NB4 (cell line): Measurements from ENCODE around the gene MISP.

Experiments
- DNase-seq: peaks from one replicate; pipeline ENCODE4 v3.0.0; 2010; ENCODE audit warnings: low read depth
- H3K4me3 ChIP-seq: one replicate; pipeline ENCODE4 v1.5.1; 2011; ENCODE audit warnings: mild to moderate bottlenecking, low read depth, low read length, moderate library complexity
- MYC ChIP-seq: IDR thresholded peaks from 2 replicates; pipeline ENCODE4 v1.6.1; 2011; ENCODE audit warnings: low read depth, low read length
- POLR2A ChIP-seq: IDR thresholded peaks from 2 replicates; pipeline ENCODE4 v1.6.1; 2011; ENCODE audit warnings: mild to moderate bottlenecking; ENCODE audit not compliant: insufficient read length; ENCODE audit errors: extremely low read depth
- TF ChIP-seq, protein P1 (sequence below): IDR thresholded peaks from one replicate; pipeline ENCODE4 v1.5.1; 2012; ENCODE audit warnings: low read depth, low read length
- TF ChIP-seq, protein P2 (sequence below): IDR thresholded peaks from 2 replicates; pipeline ENCODE4 v1.6.1; 2011; ENCODE audit warnings: low read depth, low read length

The MISP gene

DNA sequence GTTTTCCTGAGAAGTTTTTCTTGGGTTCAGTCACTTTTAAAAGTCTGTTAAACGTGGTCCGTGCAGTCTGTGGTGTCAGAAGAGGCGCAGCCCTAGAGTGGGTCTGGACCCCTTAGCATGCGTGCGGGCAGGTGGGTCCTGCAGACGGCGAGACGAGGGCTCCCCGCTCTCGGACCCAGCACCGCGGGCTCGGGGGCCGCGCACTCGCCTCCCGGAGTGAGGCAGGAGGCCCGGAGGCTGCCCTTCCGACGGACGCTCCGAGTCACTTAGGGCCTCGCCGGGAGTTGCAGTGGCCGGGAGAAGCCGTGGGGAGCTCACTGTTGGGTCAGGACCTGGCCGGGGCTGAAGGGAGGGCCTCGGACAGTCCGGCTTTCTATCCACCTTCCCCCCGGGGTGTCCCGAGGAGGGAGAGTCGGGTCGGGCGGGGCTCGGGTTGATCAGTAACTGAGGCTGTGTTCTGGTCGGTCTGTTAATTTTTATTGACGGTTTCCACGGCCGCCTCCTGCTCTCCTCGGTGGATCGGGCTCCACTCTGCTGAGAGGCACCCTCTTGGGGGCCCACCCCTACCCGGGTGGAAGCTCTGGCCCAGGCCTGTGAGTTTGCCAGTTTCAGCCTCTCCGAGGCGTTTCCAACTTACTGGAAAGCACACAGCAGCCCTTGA, 47.6 kb downstream of the MISP start:
- peak overlapping the region; percentile 95 for H3K4me3 ChIP-seq
- TF ChIP-seq POLR2A (no peak), MYC (no peak)
- TF ChIP-seq, protein P1, sequence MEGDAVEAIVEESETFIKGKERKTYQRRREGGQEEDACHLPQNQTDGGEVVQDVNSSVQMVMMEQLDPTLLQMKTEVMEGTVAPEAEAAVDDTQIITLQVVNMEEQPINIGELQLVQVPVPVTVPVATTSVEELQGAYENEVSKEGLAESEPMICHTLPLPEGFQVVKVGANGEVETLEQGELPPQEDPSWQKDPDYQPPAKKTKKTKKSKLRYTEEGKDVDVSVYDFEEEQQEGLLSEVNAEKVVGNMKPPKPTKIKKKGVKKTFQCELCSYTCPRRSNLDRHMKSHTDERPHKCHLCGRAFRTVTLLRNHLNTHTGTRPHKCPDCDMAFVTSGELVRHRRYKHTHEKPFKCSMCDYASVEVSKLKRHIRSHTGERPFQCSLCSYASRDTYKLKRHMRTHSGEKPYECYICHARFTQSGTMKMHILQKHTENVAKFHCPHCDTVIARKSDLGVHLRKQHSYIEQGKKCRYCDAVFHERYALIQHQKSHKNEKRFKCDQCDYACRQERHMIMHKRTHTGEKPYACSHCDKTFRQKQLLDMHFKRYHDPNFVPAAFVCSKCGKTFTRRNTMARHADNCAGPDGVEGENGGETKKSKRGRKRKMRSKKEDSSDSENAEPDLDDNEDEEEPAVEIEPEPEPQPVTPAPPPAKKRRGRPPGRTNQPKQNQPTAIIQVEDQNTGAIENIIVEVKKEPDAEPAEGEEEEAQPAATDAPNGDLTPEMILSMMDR = no peak
- TF ChIP-seq, protein P2, sequence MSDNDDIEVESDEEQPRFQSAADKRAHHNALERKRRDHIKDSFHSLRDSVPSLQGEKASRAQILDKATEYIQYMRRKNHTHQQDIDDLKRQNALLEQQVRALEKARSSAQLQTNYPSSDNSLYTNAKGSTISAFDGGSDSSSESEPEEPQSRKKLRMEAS = no peak
- DNase-seq = peak; percentile 19

DNA sequence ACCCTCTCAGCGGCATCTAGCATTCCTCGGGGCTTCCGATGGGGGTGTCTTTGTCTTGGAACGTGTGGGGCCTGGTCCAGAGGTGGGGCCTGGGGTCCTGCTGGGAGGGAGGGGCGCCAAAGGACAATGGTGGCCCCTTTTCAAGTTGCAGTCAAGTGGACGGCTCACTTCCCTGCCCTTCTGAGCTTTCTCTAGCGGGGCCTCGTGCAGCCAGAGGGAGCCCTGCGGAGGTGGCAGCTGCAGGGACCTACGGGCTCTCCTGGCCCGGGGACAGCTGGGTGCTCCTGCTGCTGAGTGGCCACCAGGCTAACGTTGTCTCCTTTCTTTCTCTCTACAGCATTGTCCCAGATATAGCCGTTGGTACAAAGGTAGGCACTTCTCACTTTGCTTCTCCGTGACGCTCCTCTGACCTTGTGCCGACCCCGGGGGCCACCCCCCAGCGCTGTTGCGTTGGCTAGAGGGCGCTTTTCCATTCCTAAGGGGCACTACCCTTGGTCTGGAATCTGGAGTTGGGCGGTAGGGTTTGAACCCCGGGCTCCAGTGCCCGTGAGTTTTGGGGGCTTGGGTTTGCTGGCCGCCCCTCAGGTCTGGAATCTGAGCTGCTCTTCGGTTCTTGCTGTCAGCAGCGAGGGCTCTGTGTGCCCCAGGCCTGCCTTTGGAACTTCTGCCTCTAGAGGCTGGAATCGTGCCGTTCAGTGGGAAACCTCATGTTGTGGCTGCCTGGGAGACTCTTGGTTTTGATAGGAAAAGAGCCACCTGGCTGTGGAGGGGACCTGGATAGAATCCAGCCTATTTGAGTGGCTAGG, 48.4 kb downstream of the MISP start:
- DNase-seq = peak; percentile 50
- peak overlapping the region; percentile 95 for H3K4me3 ChIP-seq
- TF ChIP-seq, protein P2 = no peak
- TF ChIP-seq POLR2A (no peak), MYC (no peak)
- TF ChIP-seq, protein P1 = no peak

DNA sequence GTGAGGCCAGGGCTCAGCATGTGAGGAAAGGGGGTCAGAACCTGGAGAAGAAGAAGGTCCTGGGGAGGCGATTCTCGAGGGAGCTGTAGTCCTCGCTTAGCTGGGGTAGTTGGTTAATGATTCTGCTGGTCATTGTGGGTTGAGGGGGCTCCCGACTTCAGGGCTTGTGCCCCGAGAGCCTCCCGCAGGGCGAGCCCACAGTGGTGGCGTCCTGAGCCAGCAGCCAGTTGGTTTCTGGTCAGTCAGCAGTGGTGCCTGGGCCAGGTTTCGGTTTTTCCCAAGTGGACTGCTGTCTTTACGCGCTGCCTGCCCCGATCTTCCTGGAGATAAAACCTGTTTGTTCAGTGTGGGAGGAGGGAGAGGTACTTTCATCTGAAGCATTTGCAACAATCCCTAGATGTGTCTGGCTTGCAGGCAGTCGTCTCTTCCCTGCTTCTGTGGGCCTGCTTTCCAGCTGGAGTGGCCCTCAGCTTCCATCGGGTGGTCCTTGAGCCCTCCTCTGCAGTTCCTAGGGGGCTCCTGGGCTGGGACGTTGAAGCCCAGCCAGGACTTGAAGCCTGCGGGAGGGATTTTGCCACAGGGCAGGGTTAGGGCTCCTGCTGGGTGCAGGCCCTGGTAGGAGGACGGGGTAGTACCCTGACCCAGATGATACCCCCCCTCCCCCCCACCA, 49.6 kb downstream of the MISP start:
- DNase-seq = peak; percentile 23
- TF ChIP-seq, protein P2 = no peak
- TF ChIP-seq MYC = no peak
- no peak for TF ChIP-seq POLR2A
- TF ChIP-seq, protein P1 = no peak
- H3K4me3 ChIP-seq = peak overlapping the region; percentile 95

DNA sequence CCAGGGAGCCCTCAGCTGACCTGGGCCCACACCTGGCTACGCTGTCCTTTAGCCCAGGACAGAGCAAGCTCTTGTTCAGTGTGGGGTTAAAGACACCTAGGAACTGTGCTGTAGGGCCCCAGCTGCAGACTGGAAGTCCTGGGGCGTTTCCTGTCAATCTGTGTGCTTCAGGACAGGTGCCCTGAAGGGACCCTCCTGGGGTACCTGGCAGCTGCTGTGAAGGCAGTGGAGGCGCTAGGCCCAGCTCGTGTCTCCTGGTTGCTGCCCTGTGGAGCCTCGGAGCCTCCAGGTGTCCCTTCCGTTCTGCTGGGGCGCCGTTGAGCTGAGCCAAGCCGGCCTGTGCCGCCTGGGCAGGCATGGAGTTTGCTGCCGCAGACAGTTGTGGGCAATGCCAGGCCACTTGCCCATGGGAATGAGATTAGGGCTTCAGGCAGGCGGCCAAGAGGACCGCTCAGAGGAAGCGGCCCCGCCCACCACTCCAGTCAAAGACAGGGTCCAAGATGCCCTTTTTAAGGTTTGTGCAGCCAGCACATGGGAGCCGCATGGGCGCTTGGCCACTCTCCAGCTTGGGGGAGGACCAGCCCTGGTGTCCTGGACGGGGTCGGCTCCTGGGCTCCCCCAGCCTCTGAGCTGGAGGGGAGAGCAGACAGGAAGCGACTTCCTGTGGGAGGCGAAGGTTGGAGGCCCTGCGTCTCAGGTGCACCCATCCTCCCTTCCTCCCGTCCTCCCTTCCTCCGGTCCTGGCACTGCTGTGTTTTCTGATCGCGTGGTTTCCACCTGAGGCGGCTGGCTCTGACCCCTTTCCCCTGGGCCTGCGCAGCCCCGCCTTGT, 50.3 kb downstream of the MISP start:
- no peak for DNase-seq
- H3K4me3 ChIP-seq = peak overlapping the region; percentile 95
- TF ChIP-seq MYC (no peak), POLR2A (no peak)
- TF ChIP-seq, protein P2 = no peak
- TF ChIP-seq, protein P1 = no peak

DNA sequence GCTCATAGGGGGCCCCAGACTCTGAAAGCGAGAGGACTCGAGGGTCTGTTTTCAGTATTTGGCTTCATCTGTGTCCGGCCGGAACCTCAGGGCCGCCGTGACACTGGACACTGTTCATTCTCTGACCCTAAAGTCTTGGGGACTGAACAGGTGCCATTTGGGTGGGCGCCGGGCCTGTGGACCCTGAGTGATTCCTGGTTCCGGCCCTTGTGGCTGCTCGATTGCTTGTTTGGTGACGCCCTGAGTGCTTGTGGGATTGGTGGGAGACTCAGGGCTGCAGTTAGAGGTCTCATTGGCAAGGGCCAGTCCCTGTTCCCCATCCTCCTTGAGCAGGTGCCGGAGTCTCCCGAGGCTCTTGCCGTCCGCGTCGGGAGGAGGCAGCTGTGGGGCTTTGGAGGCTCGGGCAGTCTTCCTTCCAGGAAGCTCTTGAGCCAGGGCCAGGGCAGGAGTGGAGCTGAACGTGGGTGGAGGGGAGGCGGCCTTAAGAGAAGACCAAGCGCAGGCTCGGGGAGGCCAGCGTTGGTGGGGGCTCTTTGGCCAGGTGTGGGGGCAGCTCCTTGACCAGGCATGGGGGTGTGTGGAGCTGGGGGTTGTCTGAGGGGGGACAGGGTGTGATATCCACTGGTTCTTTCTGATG, 51.1 kb downstream of the MISP start:
- DNase-seq = no peak
- H3K4me3 ChIP-seq = no peak overlapping the region
- TF ChIP-seq, protein P2 = no peak
- no peak for TF ChIP-seq POLR2A
- TF ChIP-seq MYC = no peak
- TF ChIP-seq, protein P1 = no peak
